OCI-LY1 (cell line): ENCODE results near the gene MAD1L1.

Experiments
- CTCF ChIP-seq: fragments of 200-600 bp; sonication (generic), shearing (Covaris generic); IDR thresholded peaks from 2 replicates; pipeline ENCODE4 v1.5.1; 2017; ENCODE audit warnings: mild to moderate bottlenecking, antibody characterized with exemption, low read length, moderate library complexity, mixed read lengths
- EZH2 ChIP-seq: fragments of 200-600 bp; sonication (generic), shearing (Covaris generic); IDR thresholded peaks from 2 replicates; pipeline ENCODE4 v1.8.0; 2017; ENCODE audit warnings: borderline replicate concordance, mixed run types, mild to moderate bottlenecking, antibody characterized with exemption, low read length, moderate library complexity, mixed read lengths

- TF ChIP-seq CTCF, result no peak
- no peak for TF ChIP-seq EZH2
These were observed 18.6 kb upstream of the MAD1L1 start for GRCh38 chr7:2251381-2251780.
